ENCODE measurements around the gene TRPC1. TPM values are rescaled to one million over a fixed set of nuclear protein-coding genes. Genes with fewer than 3 reads are reported as not detected.
A peak's percentile ranks its signal among the peaks of the same experiment; 100 is the strongest.
"Not testable (repeated sequence)": the region's sequence is repeated elsewhere in the genome, so short reads cannot be mapped to it uniquely, and the experiment has no call there.

The TRPC1 gene
- polyA plus RNA-seq, 1 donor, result 8.9 TPM

GRCh38 chr3:142709207-142709606, 14.6 kb upstream of the TRPC1 start:
- no peaks in the 10 kb centered on the region for H3K36me3 ChIP-seq (ENCODE audit: control insufficient read depth, insufficient read depth, low read length)
- no CpG with 5 or more reads among the region's 5 CpGs for WGBS (ENCODE audit: insufficient coverage, low lambda C conversion rate)
- no peaks in the 10 kb centered on the region for H3K4me1 ChIP-seq (ENCODE audit: control insufficient read depth, insufficient read depth, low read length)
- DNase-seq, result no peak
- H3K27ac ChIP-seq (ENCODE audit: low read length), result no peak overlapping the region
- H3K9me3 ChIP-seq (ENCODE audit: control insufficient read depth, low read depth, low read length), result no peaks in the 10 kb centered on the region
- H3K4me3 ChIP-seq (ENCODE audit: low read length), result no peak overlapping the region
- H3K27me3 ChIP-seq (ENCODE audit: control insufficient read depth, insufficient read depth, low read length), result no peaks in the 10 kb centered on the region

DNA sequence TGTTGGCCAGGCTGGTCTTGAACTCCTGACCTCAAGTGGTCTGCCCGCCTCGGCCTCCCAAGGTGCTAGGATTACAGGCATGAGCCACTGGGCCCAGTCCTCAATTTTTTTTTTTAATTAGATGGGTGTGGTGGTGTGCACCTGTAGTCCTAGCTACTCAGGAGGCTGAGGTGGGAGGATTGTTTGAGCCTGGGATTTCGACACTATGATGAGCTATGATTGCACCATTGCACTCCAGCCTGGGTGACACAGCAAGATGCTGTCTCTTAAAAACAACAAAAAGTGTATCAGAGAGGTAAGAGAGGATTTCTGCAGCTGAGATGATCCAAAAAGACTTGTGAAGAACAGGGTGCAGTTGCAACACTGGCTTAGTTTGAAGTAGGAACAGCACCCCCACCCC, 9.0 kb upstream of the TRPC1 start:
- H3K4me3 ChIP-seq (ENCODE audit: low read length); H3K4me1 ChIP-seq (ENCODE audit: control insufficient read depth, insufficient read depth, low read length); H3K27me3 ChIP-seq (ENCODE audit: control insufficient read depth, insufficient read depth, low read length); DNase-seq; H3K36me3 ChIP-seq (ENCODE audit: control insufficient read depth, insufficient read depth, low read length); H3K9me3 ChIP-seq (ENCODE audit: control insufficient read depth, low read depth, low read length); H3K27ac ChIP-seq (ENCODE audit: low read length): not testable (repeated sequence)
- no CpG with 5 or more reads among the region's 3 CpGs for WGBS (ENCODE audit: insufficient coverage, low lambda C conversion rate)

DNA sequence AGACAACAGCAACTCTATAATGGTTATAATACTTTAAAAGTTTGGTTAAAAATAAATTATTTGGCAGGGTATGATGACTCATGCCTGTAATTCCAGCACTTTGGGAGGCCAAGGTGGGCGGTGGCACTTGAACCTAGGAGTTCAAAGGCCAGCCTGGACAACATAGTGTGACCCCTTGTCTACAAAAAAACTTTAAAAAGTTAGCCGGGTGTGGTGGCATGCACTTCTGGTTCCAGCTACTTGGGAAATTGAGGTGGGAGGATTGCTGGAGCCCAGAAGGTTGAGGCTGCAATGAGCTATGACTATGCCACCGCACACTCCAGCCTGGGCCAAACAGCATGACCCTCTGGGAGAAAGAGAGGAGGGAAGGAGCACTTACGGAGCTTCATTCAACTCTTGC, 7.7 kb upstream of the TRPC1 start:
- Histone ChIP-seq H3K4me1 (ENCODE audit: control insufficient read depth, insufficient read depth, low read length) (no peaks in the 10 kb centered on the region), H3K4me3 (ENCODE audit: low read length) (no peak overlapping the region), H3K36me3 (ENCODE audit: control insufficient read depth, insufficient read depth, low read length) (no peaks in the 10 kb centered on the region), H3K27me3 (ENCODE audit: control insufficient read depth, insufficient read depth, low read length) (no peaks in the 10 kb centered on the region), H3K9me3 (ENCODE audit: control insufficient read depth, low read depth, low read length) (no peaks in the 10 kb centered on the region), H3K27ac (ENCODE audit: low read length) (no peak overlapping the region)
- no CpG with 5 or more reads among the region's 4 CpGs for WGBS (ENCODE audit: insufficient coverage, low lambda C conversion rate)
- DNase-seq, result no peak

GRCh38 chr3:142723665-142723967, 218 bp upstream of the TRPC1 start:
- Histone ChIP-seq H3K4me3 (ENCODE audit: low read length) (peak overlapping the region; percentile 66), H3K9me3 (ENCODE audit: control insufficient read depth, low read depth, low read length) (no peaks in the 10 kb centered on the region), H3K27ac (ENCODE audit: low read length) (no peak overlapping the region), H3K36me3 (ENCODE audit: control insufficient read depth, insufficient read depth, low read length) (no peaks in the 10 kb centered on the region), H3K4me1 (ENCODE audit: control insufficient read depth, insufficient read depth, low read length) (peaks cover 7% of the 10 kb centered on the region), H3K27me3 (ENCODE audit: control insufficient read depth, insufficient read depth, low read length) (peaks cover 18% of the 10 kb centered on the region)
- no peak for DNase-seq
- no CpG with 5 or more reads among the region's 10 CpGs for WGBS (ENCODE audit: insufficient coverage, low lambda C conversion rate)

- Histone ChIP-seq H3K36me3 (ENCODE audit: control insufficient read depth, insufficient read depth, low read length) (no peaks in the 10 kb centered on the region), H3K4me1 (ENCODE audit: control insufficient read depth, insufficient read depth, low read length) (peaks cover 7% of the 10 kb centered on the region), H3K27ac (ENCODE audit: low read length) (peak overlapping the region; percentile 62), H3K27me3 (ENCODE audit: control insufficient read depth, insufficient read depth, low read length) (peaks cover 18% of the 10 kb centered on the region), H3K9me3 (ENCODE audit: control insufficient read depth, low read depth, low read length) (no peaks in the 10 kb centered on the region), H3K4me3 (ENCODE audit: low read length) (peak overlapping the region; percentile 66)
- no CpG with 5 or more reads among the region's 35 CpGs for WGBS (ENCODE audit: insufficient coverage, low lambda C conversion rate)
- peak in 1 of 2 donors; percentile 18 for DNase-seq
Measured at GRCh38 chr3:142724682-142725356, 985 bp downstream of the TRPC1 start.

DNA sequence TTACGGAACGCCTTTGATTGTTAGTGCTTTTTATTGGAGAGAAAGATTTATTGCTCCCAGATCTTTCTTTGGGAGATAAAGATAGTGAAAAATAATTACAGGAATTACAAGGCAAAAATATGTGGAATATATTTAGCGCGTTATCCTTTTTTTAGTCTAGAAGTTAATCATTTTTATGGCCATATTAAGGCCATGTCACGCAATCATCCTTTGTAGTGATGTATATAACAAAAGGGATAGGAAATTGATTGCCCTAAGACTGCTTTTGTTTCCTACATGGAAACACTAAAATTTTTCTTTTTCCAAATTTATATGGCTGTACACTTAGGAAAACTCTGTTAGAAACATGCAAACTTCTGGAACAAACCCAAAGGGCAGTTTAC, 1.5 kb downstream of the TRPC1 start:
- H3K36me3 ChIP-seq (ENCODE audit: control insufficient read depth, insufficient read depth, low read length), result no peaks in the 10 kb centered on the region
- H3K27ac ChIP-seq (ENCODE audit: low read length), result no peak overlapping the region
- no peaks in the 10 kb centered on the region for H3K9me3 ChIP-seq (ENCODE audit: control insufficient read depth, low read depth, low read length)
- peaks cover 7% of the 10 kb centered on the region for H3K4me1 ChIP-seq (ENCODE audit: control insufficient read depth, insufficient read depth, low read length)
- H3K4me3 ChIP-seq (ENCODE audit: low read length), result peak overlapping the region; percentile 66
- peaks cover 18% of the 10 kb centered on the region for H3K27me3 ChIP-seq (ENCODE audit: control insufficient read depth, insufficient read depth, low read length)
- DNase-seq, result no peak
- WGBS (ENCODE audit: insufficient coverage, low lambda C conversion rate), result 58% methylated on average over 3 of the region's 5 CpGs

GRCh38 chr3:142726017-142726416, 2.2 kb downstream of the TRPC1 start:
- H3K4me1 ChIP-seq (ENCODE audit: control insufficient read depth, insufficient read depth, low read length), result peaks cover 7% of the 10 kb centered on the region
- no peak for DNase-seq
- 71% methylated on average over 1 of the region's 1 CpG for WGBS (ENCODE audit: insufficient coverage, low lambda C conversion rate)

GRCh38 chr3:142732066-142732465, 8.2 kb downstream of the TRPC1 start:
- H3K4me3 ChIP-seq (ENCODE audit: low read length), result no peak overlapping the region
- no peaks in the 10 kb centered on the region for H3K9me3 ChIP-seq (ENCODE audit: control insufficient read depth, low read depth, low read length)
- no peaks in the 10 kb centered on the region for H3K36me3 ChIP-seq (ENCODE audit: control insufficient read depth, insufficient read depth, low read length)
- DNase-seq, result no peak
- H3K4me1 ChIP-seq (ENCODE audit: control insufficient read depth, insufficient read depth, low read length), result no peaks in the 10 kb centered on the region
- H3K27me3 ChIP-seq (ENCODE audit: control insufficient read depth, insufficient read depth, low read length), result no peaks in the 10 kb centered on the region
- WGBS (ENCODE audit: insufficient coverage, low lambda C conversion rate), result no CpG with 5 or more reads among the region's 3 CpGs
- no peak overlapping the region for H3K27ac ChIP-seq (ENCODE audit: low read length)

More at GRCh38 chr3:142726017-142726416, 2.2 kb downstream of the TRPC1 start:
- H3K27me3 ChIP-seq (ENCODE audit: control insufficient read depth, insufficient read depth, low read length), result peaks cover 18% of the 10 kb centered on the region
- H3K4me3 ChIP-seq (ENCODE audit: low read length), result no peak overlapping the region
- no peaks in the 10 kb centered on the region for H3K9me3 ChIP-seq (ENCODE audit: control insufficient read depth, low read depth, low read length)
- H3K27ac ChIP-seq (ENCODE audit: low read length), result no peak overlapping the region
- no peaks in the 10 kb centered on the region for H3K36me3 ChIP-seq (ENCODE audit: control insufficient read depth, insufficient read depth, low read length)

- no peaks in the 10 kb centered on the region for H3K36me3 ChIP-seq (ENCODE audit: control insufficient read depth, insufficient read depth, low read length)
- H3K4me3 ChIP-seq (ENCODE audit: low read length), result no peak overlapping the region
- DNase-seq, result peak; percentile 7 to 43
- 70% methylated on average over 2 of the region's 2 CpGs for WGBS (ENCODE audit: insufficient coverage, low lambda C conversion rate)
- no peaks in the 10 kb centered on the region for H3K27me3 ChIP-seq (ENCODE audit: control insufficient read depth, insufficient read depth, low read length)
- no peaks in the 10 kb centered on the region for H3K4me1 ChIP-seq (ENCODE audit: control insufficient read depth, insufficient read depth, low read length)
- H3K9me3 ChIP-seq (ENCODE audit: control insufficient read depth, low read depth, low read length), result no peaks in the 10 kb centered on the region
- H3K27ac ChIP-seq (ENCODE audit: low read length), result no peak overlapping the region
Measured at GRCh38 chr3:142734834-142735233, 11.0 kb downstream of the TRPC1 start.

DNA sequence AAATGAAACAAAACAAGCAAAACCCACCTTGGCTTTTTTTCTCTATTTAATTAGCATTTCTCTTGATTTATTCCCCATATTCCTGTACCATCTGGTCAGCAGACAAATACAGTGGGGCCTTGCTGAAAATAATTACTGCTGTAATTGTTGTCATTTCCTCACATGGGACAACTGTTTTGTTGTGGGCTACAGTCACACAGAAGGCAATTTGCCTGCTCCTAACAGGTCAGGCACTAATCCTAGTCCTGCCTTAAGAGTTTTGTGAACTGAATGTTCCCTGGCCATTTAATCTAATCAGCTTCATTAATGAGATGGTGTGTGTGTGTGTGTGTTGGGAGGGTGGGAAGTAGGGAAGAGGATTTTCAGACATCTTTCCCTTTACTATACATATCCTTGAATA, 11.6 kb downstream of the TRPC1 start:
- DNase-seq, result no peak
- no peaks in the 10 kb centered on the region for H3K9me3 ChIP-seq (ENCODE audit: control insufficient read depth, low read depth, low read length)
- H3K4me3 ChIP-seq (ENCODE audit: low read length), result no peak overlapping the region
- no peaks in the 10 kb centered on the region for H3K4me1 ChIP-seq (ENCODE audit: control insufficient read depth, insufficient read depth, low read length)
- H3K27me3 ChIP-seq (ENCODE audit: control insufficient read depth, insufficient read depth, low read length), result no peaks in the 10 kb centered on the region
- no peaks in the 10 kb centered on the region for H3K36me3 ChIP-seq (ENCODE audit: control insufficient read depth, insufficient read depth, low read length)
- H3K27ac ChIP-seq (ENCODE audit: low read length), result no peak overlapping the region

GRCh38 chr3:142738396-142738795, 14.6 kb downstream of the TRPC1 start:
- no peaks in the 10 kb centered on the region for H3K36me3 ChIP-seq (ENCODE audit: control insufficient read depth, insufficient read depth, low read length)
- no peaks in the 10 kb centered on the region for H3K4me1 ChIP-seq (ENCODE audit: control insufficient read depth, insufficient read depth, low read length)

More at GRCh38 chr3:142738396-142738795, 14.6 kb downstream of the TRPC1 start:
- no peak for DNase-seq
- no peak overlapping the region for H3K4me3 ChIP-seq (ENCODE audit: low read length)
- no peak overlapping the region for H3K27ac ChIP-seq (ENCODE audit: low read length)
- H3K9me3 ChIP-seq (ENCODE audit: control insufficient read depth, low read depth, low read length), result no peaks in the 10 kb centered on the region
- H3K27me3 ChIP-seq (ENCODE audit: control insufficient read depth, insufficient read depth, low read length), result no peaks in the 10 kb centered on the region
